Lower lobe of right lung (tissue), 2 donors: ENCODE measurements around the gene HEMGN. TPM values are rescaled to one million over a fixed set of nuclear protein-coding genes. Genes with fewer than 3 reads are reported as not detected.

Experiments
- ATAC-seq, 2 donors: fragments of 200-7000 bp; cut with Tn5 transposase; one replicate each; pipeline ENCODE4 v1.9.1; 2020 to 2022; ENCODE audit warnings: mild to moderate bottlenecking in 2 of 2, moderate library complexity in 2 of 2
- DNase-seq: peaks from one replicate; pipeline ENCODE4 v3.0.0-alpha.2; 2020
- H3K27ac ChIP-seq: fragments of 200-600 bp; one replicate; pipeline ENCODE4 v1.8.0; 2022
- H3K27me3 ChIP-seq: fragments of 200-600 bp; one replicate; pipeline ENCODE4 v1.8.0; 2022; ENCODE audit warnings: low read depth
- H3K36me3 ChIP-seq: fragments of 200-600 bp; one replicate; pipeline ENCODE4 v1.8.0; 2022; ENCODE audit warnings: mild to moderate bottlenecking
- H3K4me1 ChIP-seq: fragments of 200-600 bp; one replicate; pipeline ENCODE4 v1.8.0; 2022
- H3K4me3 ChIP-seq: fragments of 200-600 bp; one replicate; pipeline ENCODE4 v1.8.0; 2022; ENCODE audit warnings: mild to moderate bottlenecking
- H3K9me3 ChIP-seq: fragments of 200-600 bp; one replicate; pipeline ENCODE4 v1.8.0; 2022
- intact Hi-C: fragments of 100-400 bp; cut with DNase I; formaldehyde crosslinking; loops from one replicate; pipeline ENCODE4 v1.11.0; 2022
- total RNA-seq: library from RNA; stranded (reverse); fragmentation: NEBNext Ultra II Directional; extraction: Animal tissue kit (Norgen Biotek cat#: 25700); gene quantifications from one replicate; pipeline ENCODE4 v1.2.1, GENCODE V29; 2021
- TF ChIP-seq, protein P1 (sequence below): fragments of 200-600 bp; IDR thresholded peaks from one replicate; pipeline ENCODE4 v1.8.0; 2022; ENCODE audit warnings: antibody characterized with exemption, mild to moderate bottlenecking
- donor health status: DM: no; HTN: yes; CAD: no; lungs with severe emphysema.

HEMGN gene
- total RNA-seq, 1 donor from 2014 or later: 0.56 TPM

DNA sequence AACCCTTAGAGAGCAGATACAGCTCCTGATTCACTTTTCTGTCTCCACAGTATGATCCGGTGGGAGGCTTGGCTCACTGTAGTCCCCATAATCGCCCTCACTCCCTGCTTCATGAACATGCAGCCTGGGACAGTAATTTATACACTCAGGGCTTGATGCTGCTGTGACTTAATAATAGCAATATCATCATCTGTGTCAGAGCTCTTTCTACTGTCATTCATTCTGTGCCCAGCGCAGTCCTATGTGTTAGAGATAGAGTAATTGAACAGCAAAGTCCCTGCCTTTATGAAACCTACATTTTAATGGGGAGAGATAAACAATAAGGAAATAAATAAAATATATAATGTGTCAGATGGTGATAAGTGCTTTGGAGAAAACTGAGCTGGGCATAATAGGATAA lies 2.8 kb upstream of the HEMGN start:
- Histone ChIP-seq H3K36me3 (no peaks in the 10 kb centered on the region), H3K27me3 (no peaks in the 10 kb centered on the region), H3K27ac (no peak overlapping the region), H3K4me1 (no peaks in the 10 kb centered on the region), H3K4me3 (no peak overlapping the region), H3K9me3 (no peaks in the 10 kb centered on the region)
- DNase-seq (no peak), ATAC-seq (no peak)
- TF ChIP-seq, protein P1, sequence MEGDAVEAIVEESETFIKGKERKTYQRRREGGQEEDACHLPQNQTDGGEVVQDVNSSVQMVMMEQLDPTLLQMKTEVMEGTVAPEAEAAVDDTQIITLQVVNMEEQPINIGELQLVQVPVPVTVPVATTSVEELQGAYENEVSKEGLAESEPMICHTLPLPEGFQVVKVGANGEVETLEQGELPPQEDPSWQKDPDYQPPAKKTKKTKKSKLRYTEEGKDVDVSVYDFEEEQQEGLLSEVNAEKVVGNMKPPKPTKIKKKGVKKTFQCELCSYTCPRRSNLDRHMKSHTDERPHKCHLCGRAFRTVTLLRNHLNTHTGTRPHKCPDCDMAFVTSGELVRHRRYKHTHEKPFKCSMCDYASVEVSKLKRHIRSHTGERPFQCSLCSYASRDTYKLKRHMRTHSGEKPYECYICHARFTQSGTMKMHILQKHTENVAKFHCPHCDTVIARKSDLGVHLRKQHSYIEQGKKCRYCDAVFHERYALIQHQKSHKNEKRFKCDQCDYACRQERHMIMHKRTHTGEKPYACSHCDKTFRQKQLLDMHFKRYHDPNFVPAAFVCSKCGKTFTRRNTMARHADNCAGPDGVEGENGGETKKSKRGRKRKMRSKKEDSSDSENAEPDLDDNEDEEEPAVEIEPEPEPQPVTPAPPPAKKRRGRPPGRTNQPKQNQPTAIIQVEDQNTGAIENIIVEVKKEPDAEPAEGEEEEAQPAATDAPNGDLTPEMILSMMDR: no peak
- intact Hi-C loops: no loop called here

GRCh38 chr9:97940233-97940632 lies 2.3 kb upstream of the HEMGN start:
- Histone ChIP-seq H3K27me3 (peaks cover 2% of the 10 kb centered on the region), H3K4me1 (no peaks in the 10 kb centered on the region), H3K9me3 (no peaks in the 10 kb centered on the region), H3K27ac (no peak overlapping the region), H3K4me3 (no peak overlapping the region), H3K36me3 (no peaks in the 10 kb centered on the region)
- ATAC-seq: no peak
- intact Hi-C loops: no loop called here
- DNase-seq: no peak
- TF ChIP-seq, protein P1: no peak

DNA sequence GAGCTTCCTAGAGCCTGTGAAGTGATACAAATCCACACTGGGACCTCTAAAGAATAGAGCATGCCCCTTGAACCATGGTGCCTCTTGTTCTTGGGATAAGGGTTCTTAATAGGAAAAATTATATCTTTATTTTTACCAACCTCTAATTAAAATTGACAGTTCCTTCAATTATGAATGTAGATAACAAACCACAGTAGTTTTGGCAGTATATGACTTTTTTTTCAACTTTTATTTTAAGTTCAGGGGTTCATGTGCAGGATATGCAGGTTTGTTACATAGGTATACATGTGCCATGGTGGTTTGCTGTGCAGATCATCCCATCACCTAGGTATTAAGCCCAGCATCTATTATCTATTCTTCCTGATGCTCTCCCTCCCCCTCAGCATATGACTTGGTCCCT lies 974 bp downstream of the HEMGN start:
- Histone ChIP-seq H3K4me3 (no peak overlapping the region), H3K4me1 (no peaks in the 10 kb centered on the region), H3K9me3 (no peaks in the 10 kb centered on the region), H3K27me3 (peaks cover 5% of the 10 kb centered on the region), H3K36me3 (no peaks in the 10 kb centered on the region), H3K27ac (no peak overlapping the region)
- DNase-seq (no peak), ATAC-seq (no peak)
- TF ChIP-seq, protein P1: no peak
- intact Hi-C loops: no loop called here

- Histone ChIP-seq H3K4me1 (no peaks in the 10 kb centered on the region), H3K9me3 (no peaks in the 10 kb centered on the region), H3K4me3 (no peak overlapping the region), H3K36me3 (no peaks in the 10 kb centered on the region), H3K27ac (no peak overlapping the region), H3K27me3 (peaks cover 5% of the 10 kb centered on the region)
- ATAC-seq: no peak
- intact Hi-C loops: no loop called here
- DNase-seq: no peak
- TF ChIP-seq, protein P1: no peak
Observed at GRCh38 chr9:97935276-97935675, 2.7 kb downstream of the HEMGN start.

DNA sequence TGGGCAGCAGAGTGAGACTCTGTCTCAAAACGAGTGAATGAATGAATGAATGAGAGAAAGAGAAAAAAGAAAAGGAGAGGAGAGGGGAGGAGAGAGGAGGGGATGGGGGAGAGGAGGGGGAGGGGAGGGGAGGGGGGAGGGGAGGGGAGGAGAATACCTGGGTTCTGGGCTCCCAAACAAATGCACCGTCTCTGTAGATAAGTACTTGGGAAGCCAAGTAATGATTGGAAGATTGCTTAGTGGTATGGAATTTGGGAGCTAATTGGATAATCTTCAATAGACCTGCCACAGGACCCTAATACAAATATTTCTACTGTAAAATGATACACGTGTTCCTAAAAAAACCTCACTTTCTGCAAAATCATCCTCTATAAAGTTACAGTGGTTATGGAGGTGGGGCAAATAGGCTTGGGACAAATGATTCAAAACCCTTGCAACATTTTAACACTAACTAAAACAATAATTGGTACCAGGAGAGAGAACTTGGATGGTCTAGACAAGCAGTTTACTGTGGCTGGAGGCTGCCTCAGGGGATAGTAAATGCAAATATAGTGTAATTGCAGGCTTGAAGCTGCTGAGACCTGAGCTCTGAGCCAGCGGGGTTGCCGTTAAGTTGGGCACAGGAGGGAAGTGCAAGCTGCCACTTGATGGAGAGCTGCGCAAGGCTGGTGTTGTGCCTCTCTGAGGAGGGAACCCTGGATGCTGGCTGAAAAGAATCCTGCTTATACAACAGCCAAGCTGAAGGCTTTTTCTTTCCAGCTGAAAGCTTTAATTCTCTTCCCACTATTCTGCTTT lies 3.5 kb downstream of the HEMGN start:
- Histone ChIP-seq H3K36me3 (no peaks in the 10 kb centered on the region), H3K9me3 (no peaks in the 10 kb centered on the region), H3K4me1 (no peaks in the 10 kb centered on the region), H3K4me3 (no peak overlapping the region), H3K27me3 (peaks cover 5% of the 10 kb centered on the region), H3K27ac (no peak overlapping the region)
- DNase-seq (no peak), ATAC-seq (no peak)
- TF ChIP-seq, protein P1: no peak
- intact Hi-C loops: no loop called here
